DOHH2 (cell line): ENCODE data around the gene DLD.

Experiments
- CTCF ChIP-seq: fragments of 200-600 bp; sonication (generic); IDR thresholded peaks from one replicate; pipeline ENCODE4 v1.5.1; 2014; ENCODE audit warnings: antibody characterized with exemption, mild to moderate bottlenecking, low read depth, low read length; ENCODE audit not compliant: poor library complexity, severe bottlenecking
- EZH2phosphoT487 ChIP-seq: fragments of 200-600 bp; sonication (generic); IDR thresholded peaks from 2 replicates; pipeline ENCODE4 v1.6.1; 2017; ENCODE audit warnings: borderline replicate concordance, mild to moderate bottlenecking, antibody characterized with exemption, low read length, moderate library complexity, mixed read lengths

DNA sequence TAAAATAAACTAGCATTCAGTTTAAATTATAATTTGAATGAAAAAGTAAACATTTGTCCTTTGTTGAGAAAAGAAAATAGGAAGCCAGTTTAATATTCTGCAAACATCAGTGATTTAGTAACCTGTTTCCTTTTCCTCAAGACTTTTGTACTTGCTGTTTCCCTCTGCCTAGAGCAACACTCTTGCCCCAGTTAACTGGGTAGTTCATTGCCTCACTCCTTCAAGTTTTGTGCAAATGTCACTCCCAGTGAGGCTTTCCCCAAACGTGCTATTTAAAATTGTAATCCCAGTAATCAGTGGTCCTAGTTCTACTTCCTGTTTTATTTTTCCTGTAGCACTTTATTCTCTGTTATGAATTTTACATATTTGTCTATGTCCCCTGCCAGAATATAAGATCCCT is 23.8 kb downstream of the DLD start:
- TF ChIP-seq CTCF = no peak
- no peak for TF ChIP-seq EZH2phosphoT487
